ENCODE results near the gene DNAJC28.

- TF ChIP-seq CTCF (IDR thresholded peaks at IDR 0.05), result no peak
- TF ChIP-seq POLR2A (IDR thresholded peaks at IDR 0.05), result no peak
These were observed 20.8 kb downstream of the DNAJC28 start for GRCh38 chr21:33470701-33471100.

Measured in esophagus squamous epithelium (tissue), 4 donors.